ENCODE results near the gene SSTR4.

- no peak for TF ChIP-seq CTCF (IDR thresholded peaks at IDR 0.05; ENCODE audit: low read depth, low read length, missing input control)
- TF ChIP-seq MAX (IDR thresholded peaks at IDR 0.05): no peak
- TF ChIP-seq FOXA1 (IDR thresholded peaks at IDR 0.05): no peak
- no peak for TF ChIP-seq YY1 (IDR thresholded peaks at IDR 0.05)
- TF ChIP-seq RAD21 (IDR thresholded peaks at IDR 0.05): no peak
- no peak for TF ChIP-seq HNF4G (IDR thresholded peaks at IDR 0.05)
- no peak for TF ChIP-seq REST (IDR thresholded peaks at IDR 0.05)
- TF ChIP-seq ZBTB33 (IDR thresholded peaks at IDR 0.05): no peak
Observed at GRCh38 chr20:23037017-23037481, 1.9 kb downstream of the SSTR4 start.

Data from liver (tissue), 3 donors.